ENCODE data around the gene TRPM3. TPM values are rescaled to one million over a fixed set of nuclear protein-coding genes. Genes with fewer than 3 reads are reported as not detected.

Gene TRPM3
- total RNA-seq, 1 donor from 2014 or later = 0.25 TPM

GRCh38 chr9:70765946-70766345, 355.5 kb downstream of the TRPM3 start:
- TF ChIP-seq CTCF (IDR thresholded peaks at IDR 0.05) (no peak), POLR2A (IDR thresholded peaks at IDR 0.05) (no peak), POLR2AphosphoS5 (IDR thresholded peaks at IDR 0.05; ENCODE audit: insufficient read depth in 1 of 2, low read depth in 1 of 2) (no peak)
- Histone ChIP-seq H3K4me1 (no peaks in the 10 kb centered on the region), H3K36me3 (no peaks in the 10 kb centered on the region), H3K27ac (no peak overlapping the region), H3K9me3 (no peaks in the 10 kb centered on the region), H3K4me3 (no peak overlapping the region), H3K27me3 (no peaks in the 10 kb centered on the region)
- DNase-seq (ENCODE audit: extremely low spot score in 2 of 2) = no peak
- intact Hi-C loops (cut with DNase I) = no loop called here

GRCh38 chr9:70761139-70761670, 360.2 kb downstream of the TRPM3 start:
- intact Hi-C loops (cut with DNase I) = no loop called here
- Histone ChIP-seq H3K4me3 (no peak overlapping the region), H3K4me1 (no peaks in the 10 kb centered on the region), H3K27me3 (no peaks in the 10 kb centered on the region), H3K36me3 (no peaks in the 10 kb centered on the region), H3K9me3 (no peaks in the 10 kb centered on the region), H3K27ac (no peak overlapping the region)
- TF ChIP-seq POLR2AphosphoS5 (IDR thresholded peaks at IDR 0.05; ENCODE audit: insufficient read depth in 1 of 2, low read depth in 1 of 2) = no peak
- no peak for TF ChIP-seq CTCF (IDR thresholded peaks at IDR 0.05)
- TF ChIP-seq POLR2A (IDR thresholded peaks at IDR 0.05) = no peak
- no peak for DNase-seq (ENCODE audit: extremely low spot score in 2 of 2)

GRCh38 chr9:70760228-70760627, 361.2 kb downstream of the TRPM3 start:
- Histone ChIP-seq H3K9me3 (no peaks in the 10 kb centered on the region), H3K36me3 (no peaks in the 10 kb centered on the region), H3K27me3 (no peaks in the 10 kb centered on the region), H3K4me3 (no peak overlapping the region), H3K4me1 (no peaks in the 10 kb centered on the region), H3K27ac (no peak overlapping the region)
- intact Hi-C loops (cut with DNase I) = no loop called here
- no peak for TF ChIP-seq POLR2A (IDR thresholded peaks at IDR 0.05)
- no peak for TF ChIP-seq POLR2AphosphoS5 (IDR thresholded peaks at IDR 0.05; ENCODE audit: insufficient read depth in 1 of 2, low read depth in 1 of 2)
- no peak for TF ChIP-seq CTCF (IDR thresholded peaks at IDR 0.05)
- DNase-seq (ENCODE audit: extremely low spot score in 2 of 2) = no peak

GRCh38 chr9:70753311-70753710, 368.1 kb downstream of the TRPM3 start:
- Histone ChIP-seq H3K4me3 (no peak overlapping the region), H3K27ac (no peak overlapping the region), H3K27me3 (no peaks in the 10 kb centered on the region), H3K9me3 (no peaks in the 10 kb centered on the region), H3K36me3 (no peaks in the 10 kb centered on the region), H3K4me1 (no peaks in the 10 kb centered on the region)
- intact Hi-C loops (cut with DNase I) = no loop called here
- TF ChIP-seq POLR2A (IDR thresholded peaks at IDR 0.05) (no peak), POLR2AphosphoS5 (IDR thresholded peaks at IDR 0.05; ENCODE audit: insufficient read depth in 1 of 2, low read depth in 1 of 2) (no peak), CTCF (IDR thresholded peaks at IDR 0.05) (no peak)
- no peak for DNase-seq (ENCODE audit: extremely low spot score in 2 of 2)

GRCh38 chr9:70749066-70749465, 372.4 kb downstream of the TRPM3 start:
- Histone ChIP-seq H3K9me3 (no peaks in the 10 kb centered on the region), H3K4me1 (peaks cover 12% of the 10 kb centered on the region), H3K27me3 (no peaks in the 10 kb centered on the region), H3K4me3 (no peak overlapping the region), H3K36me3 (no peaks in the 10 kb centered on the region), H3K27ac (no peak overlapping the region)
- DNase-seq (ENCODE audit: extremely low spot score in 2 of 2) = no peak
- TF ChIP-seq POLR2A (IDR thresholded peaks at IDR 0.05) = no peak
- no peak for TF ChIP-seq CTCF (IDR thresholded peaks at IDR 0.05)
- no peak for TF ChIP-seq POLR2AphosphoS5 (IDR thresholded peaks at IDR 0.05; ENCODE audit: insufficient read depth in 1 of 2, low read depth in 1 of 2)
- intact Hi-C loops (cut with DNase I) = no loop called here

Data from vagina (tissue), 2 donors.